K562 (cell line): ENCODE measurements around the gene CRYBB1.
A peak's percentile ranks its signal among the peaks of the same experiment; 100 is the strongest.

Experiments
- CHD2 ChIP-seq: IDR thresholded peaks from 2 replicates; pipeline ENCODE4 v1.6.1; 2011; ENCODE audit warnings: low read depth, low read length
- CHD4 ChIP-seq: fragments of 200-600 bp; sonication (generic); IDR thresholded peaks from 3 replicates; pipeline ENCODE4 v1.6.1; 2012; ENCODE audit warnings: low read depth, mild to moderate bottlenecking, mixed read lengths, low read length, inconsistent platforms; ENCODE audit not compliant: insufficient read depth, insufficient replicate concordance, poor library complexity, severe bottlenecking
- DDX20 ChIP-seq: fragments of 450-650 bp; IDR thresholded peaks from 2 replicates; pipeline ENCODE4 v1.6.1; 2016; ENCODE audit warnings: missing genetic modification characterization, low read depth, mild to moderate bottlenecking, missing compliant biosample characterization, moderate library complexity
- ESRRA ChIP-seq: fragments of 450-650 bp; IDR thresholded peaks from 2 replicates; pipeline ENCODE4 v1.6.1; 2014; ENCODE audit warnings: low read depth, mild to moderate bottlenecking, moderate library complexity, borderline replicate concordance
- ILF3 ChIP-seq: fragments of 450-650 bp; IDR thresholded peaks from 2 replicates; pipeline ENCODE4 v1.6.1; 2018; ENCODE audit warnings: antibody characterized with exemption, mild to moderate bottlenecking, moderate library complexity, borderline replicate concordance
- RBBP5 ChIP-seq: fragments of 200-600 bp; sonication (generic); IDR thresholded peaks from 2 replicates; pipeline ENCODE4 v1.6.1; 2012; ENCODE audit warnings: borderline replicate concordance, mild to moderate bottlenecking, low read length, control low read depth, inconsistent platforms; ENCODE audit not compliant: insufficient read depth, poor library complexity, severe bottlenecking
- XRCC3 ChIP-seq: fragments of 450-650 bp; IDR thresholded peaks from 2 replicates; pipeline ENCODE4 v1.6.1; 2017; ENCODE audit warnings: mild to moderate bottlenecking, moderate library complexity
- ZFP30 ChIP-seq: fragments of 250-450 bp; sonication (Bioruptor Pico); IDR thresholded peaks from 2 replicates; pipeline ENCODE4 v1.8.0; 2022; ENCODE audit warnings: moderate library complexity, mild to moderate bottlenecking, inconsistent platforms, borderline replicate concordance
- TF ChIP-seq, protein P1 (sequence below): sonication (generic); formaldehyde crosslinking; IDR thresholded peaks from 2 replicates; pipeline ENCODE4 v1.8.1; 2023; ENCODE audit warnings: mild to moderate bottlenecking, missing genetic modification reagents
- TF ChIP-seq, protein P2 (sequence below), 2 experiments: fragments of 450-650 bp; formaldehyde crosslinking in 1 of 2; IDR thresholded peaks; 2 replicates each; pipeline versions ENCODE4 v1.4.0 to v1.6.1; 2014 to 2020; ENCODE audit warnings: mild to moderate bottlenecking in 2 of 2, borderline replicate concordance in 1 of 2, low read depth in 1 of 2
- TF ChIP-seq, protein P3 (sequence below): sonication (generic); formaldehyde crosslinking; IDR thresholded peaks from 2 replicates; pipeline ENCODE4 v1.9.0; 2022; ENCODE audit warnings: mild to moderate bottlenecking, missing genetic modification reagents
- TF ChIP-seq, protein P4 (sequence below): fragments of 450-650 bp; formaldehyde crosslinking; IDR thresholded peaks from 2 replicates; pipeline ENCODE4 v1.4.0; 2020; ENCODE audit warnings: mild to moderate bottlenecking, moderate library complexity
- TF ChIP-seq, protein P5 (sequence below): fragments of 450-650 bp; formaldehyde crosslinking; IDR thresholded peaks from 2 replicates; pipeline ENCODE4 v1.4.0; 2020; ENCODE audit warnings: mild to moderate bottlenecking, moderate library complexity
- TF ChIP-seq, protein P6 (sequence below): sonication (generic); formaldehyde crosslinking; IDR thresholded peaks from 2 replicates; pipeline ENCODE4 v1.9.0; 2022; ENCODE audit warnings: mild to moderate bottlenecking, missing genetic modification reagents

DNA sequence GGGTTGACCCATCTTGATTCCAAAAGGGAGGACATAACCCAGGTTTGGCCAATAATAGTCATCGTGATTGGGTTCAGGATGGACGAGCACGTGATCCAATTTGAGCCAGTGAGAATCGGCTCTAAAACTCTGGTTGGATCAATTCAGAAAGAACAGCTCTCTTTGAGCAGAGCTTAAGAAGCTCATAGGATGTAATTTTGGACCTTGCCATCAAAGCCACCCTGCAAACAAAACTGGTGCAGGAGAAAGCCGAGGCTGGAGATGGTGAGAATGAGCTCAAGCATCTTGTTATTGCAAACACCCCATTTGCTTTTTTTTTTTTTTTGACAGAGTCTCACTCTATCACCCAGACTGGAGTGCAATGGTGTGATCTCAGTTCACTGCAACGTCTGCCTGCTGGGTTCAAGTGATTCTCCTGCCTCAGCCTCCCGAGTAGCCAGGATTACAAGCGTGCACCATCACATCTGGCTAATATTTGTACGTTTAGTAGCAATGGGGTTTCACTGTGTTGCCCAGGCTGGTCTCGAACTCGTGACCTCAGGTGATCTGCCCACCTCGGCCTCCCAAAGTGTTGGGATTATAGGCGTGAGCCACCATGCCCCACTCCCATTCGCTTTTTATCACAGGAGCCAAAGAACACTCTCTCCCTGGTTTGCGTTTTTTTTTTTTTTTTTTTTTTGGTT is 25.7 kb upstream of the CRYBB1 start:
- TF ChIP-seq DDX20 (tag), result no peak
- TF ChIP-seq, protein P1, sequence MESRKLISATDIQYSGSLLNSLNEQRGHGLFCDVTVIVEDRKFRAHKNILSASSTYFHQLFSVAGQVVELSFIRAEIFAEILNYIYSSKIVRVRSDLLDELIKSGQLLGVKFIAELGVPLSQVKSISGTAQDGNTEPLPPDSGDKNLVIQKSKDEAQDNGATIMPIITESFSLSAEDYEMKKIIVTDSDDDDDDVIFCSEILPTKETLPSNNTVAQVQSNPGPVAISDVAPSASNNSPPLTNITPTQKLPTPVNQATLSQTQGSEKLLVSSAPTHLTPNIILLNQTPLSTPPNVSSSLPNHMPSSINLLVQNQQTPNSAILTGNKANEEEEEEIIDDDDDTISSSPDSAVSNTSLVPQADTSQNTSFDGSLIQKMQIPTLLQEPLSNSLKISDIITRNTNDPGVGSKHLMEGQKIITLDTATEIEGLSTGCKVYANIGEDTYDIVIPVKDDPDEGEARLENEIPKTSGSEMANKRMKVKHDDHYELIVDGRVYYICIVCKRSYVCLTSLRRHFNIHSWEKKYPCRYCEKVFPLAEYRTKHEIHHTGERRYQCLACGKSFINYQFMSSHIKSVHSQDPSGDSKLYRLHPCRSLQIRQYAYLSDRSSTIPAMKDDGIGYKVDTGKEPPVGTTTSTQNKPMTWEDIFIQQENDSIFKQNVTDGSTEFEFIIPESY (CRISPR knock-in tag), result no peak
- no peak for TF ChIP-seq XRCC3
- TF ChIP-seq, protein P2, sequence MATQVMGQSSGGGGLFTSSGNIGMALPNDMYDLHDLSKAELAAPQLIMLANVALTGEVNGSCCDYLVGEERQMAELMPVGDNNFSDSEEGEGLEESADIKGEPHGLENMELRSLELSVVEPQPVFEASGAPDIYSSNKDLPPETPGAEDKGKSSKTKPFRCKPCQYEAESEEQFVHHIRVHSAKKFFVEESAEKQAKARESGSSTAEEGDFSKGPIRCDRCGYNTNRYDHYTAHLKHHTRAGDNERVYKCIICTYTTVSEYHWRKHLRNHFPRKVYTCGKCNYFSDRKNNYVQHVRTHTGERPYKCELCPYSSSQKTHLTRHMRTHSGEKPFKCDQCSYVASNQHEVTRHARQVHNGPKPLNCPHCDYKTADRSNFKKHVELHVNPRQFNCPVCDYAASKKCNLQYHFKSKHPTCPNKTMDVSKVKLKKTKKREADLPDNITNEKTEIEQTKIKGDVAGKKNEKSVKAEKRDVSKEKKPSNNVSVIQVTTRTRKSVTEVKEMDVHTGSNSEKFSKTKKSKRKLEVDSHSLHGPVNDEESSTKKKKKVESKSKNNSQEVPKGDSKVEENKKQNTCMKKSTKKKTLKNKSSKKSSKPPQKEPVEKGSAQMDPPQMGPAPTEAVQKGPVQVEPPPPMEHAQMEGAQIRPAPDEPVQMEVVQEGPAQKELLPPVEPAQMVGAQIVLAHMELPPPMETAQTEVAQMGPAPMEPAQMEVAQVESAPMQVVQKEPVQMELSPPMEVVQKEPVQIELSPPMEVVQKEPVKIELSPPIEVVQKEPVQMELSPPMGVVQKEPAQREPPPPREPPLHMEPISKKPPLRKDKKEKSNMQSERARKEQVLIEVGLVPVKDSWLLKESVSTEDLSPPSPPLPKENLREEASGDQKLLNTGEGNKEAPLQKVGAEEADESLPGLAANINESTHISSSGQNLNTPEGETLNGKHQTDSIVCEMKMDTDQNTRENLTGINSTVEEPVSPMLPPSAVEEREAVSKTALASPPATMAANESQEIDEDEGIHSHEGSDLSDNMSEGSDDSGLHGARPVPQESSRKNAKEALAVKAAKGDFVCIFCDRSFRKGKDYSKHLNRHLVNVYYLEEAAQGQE (IDR thresholded peaks at IDR 0.05; ENCODE audit: borderline replicate concordance), result no peak
- TF ChIP-seq, protein P2 (CRISPR knock-in tag; IDR thresholded peaks at IDR 0.05; ENCODE audit: low read depth), result no peak
- TF ChIP-seq ILF3, result no peak
- TF ChIP-seq, protein P3, sequence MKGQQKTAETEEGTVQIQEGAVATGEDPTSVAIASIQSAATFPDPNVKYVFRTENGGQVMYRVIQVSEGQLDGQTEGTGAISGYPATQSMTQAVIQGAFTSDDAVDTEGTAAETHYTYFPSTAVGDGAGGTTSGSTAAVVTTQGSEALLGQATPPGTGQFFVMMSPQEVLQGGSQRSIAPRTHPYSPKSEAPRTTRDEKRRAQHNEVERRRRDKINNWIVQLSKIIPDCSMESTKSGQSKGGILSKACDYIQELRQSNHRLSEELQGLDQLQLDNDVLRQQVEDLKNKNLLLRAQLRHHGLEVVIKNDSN, result peak; percentile 79
- TF ChIP-seq, protein P4, sequence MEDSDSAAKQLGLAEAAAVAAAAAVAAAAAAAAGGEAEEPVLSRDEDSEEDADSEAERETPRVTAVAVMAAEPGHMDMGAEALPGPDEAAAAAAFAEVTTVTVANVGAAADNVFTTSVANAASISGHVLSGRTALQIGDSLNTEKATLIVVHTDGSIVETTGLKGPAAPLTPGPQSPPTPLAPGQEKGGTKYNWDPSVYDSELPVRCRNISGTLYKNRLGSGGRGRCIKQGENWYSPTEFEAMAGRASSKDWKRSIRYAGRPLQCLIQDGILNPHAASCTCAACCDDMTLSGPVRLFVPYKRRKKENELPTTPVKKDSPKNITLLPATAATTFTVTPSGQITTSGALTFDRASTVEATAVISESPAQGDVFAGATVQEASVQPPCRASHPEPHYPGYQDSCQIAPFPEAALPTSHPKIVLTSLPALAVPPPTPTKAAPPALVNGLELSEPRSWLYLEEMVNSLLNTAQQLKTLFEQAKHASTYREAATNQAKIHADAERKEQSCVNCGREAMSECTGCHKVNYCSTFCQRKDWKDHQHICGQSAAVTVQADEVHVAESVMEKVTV (CRISPR knock-in tag), result no peak
- no peak for TF ChIP-seq CHD4
- no peak for TF ChIP-seq ZFP30 (CRISPR knock-in tag)
- TF ChIP-seq CHD2, result no peak
- no peak for TF ChIP-seq ESRRA
- TF ChIP-seq, protein P5, sequence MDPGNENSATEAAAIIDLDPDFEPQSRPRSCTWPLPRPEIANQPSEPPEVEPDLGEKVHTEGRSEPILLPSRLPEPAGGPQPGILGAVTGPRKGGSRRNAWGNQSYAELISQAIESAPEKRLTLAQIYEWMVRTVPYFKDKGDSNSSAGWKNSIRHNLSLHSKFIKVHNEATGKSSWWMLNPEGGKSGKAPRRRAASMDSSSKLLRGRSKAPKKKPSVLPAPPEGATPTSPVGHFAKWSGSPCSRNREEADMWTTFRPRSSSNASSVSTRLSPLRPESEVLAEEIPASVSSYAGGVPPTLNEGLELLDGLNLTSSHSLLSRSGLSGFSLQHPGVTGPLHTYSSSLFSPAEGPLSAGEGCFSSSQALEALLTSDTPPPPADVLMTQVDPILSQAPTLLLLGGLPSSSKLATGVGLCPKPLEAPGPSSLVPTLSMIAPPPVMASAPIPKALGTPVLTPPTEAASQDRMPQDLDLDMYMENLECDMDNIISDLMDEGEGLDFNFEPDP (CRISPR knock-in tag), result no peak
- no peak for TF ChIP-seq RBBP5
- TF ChIP-seq, protein P6, sequence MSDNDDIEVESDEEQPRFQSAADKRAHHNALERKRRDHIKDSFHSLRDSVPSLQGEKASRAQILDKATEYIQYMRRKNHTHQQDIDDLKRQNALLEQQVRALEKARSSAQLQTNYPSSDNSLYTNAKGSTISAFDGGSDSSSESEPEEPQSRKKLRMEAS (CRISPR knock-in tag), result no peak
